Breast epithelium (tissue), 4 donors: Measurements from ENCODE around the gene SPIB. TPM values are rescaled to one million over a fixed set of nuclear protein-coding genes. Genes with fewer than 3 reads are reported as not detected.
"Not testable (repeated sequence)": the region's sequence is repeated elsewhere in the genome, so short reads cannot be mapped to it uniquely, and the experiment has no call there.

Experiments used
- DNase-seq, 2 donors: peaks; one replicate each; pipeline ENCODE4 v3.0.0-alpha.2; 2019; ENCODE audit warnings: low spot score in 2 of 2
- H3K27ac ChIP-seq, 2 donors: fragments of 200-600 bp; sonication (generic) in 1 of 2; one replicate each; pipeline ENCODE4 v1.5.1; 2016 to 2019; ENCODE audit warnings: mild to moderate bottlenecking in 1 of 2
- H3K27me3 ChIP-seq, 2 donors: fragments of 200-600 bp; sonication (generic) in 1 of 2; one replicate each; pipeline versions ENCODE4 v1.5.1 to v1.6.0; 2017 to 2019; ENCODE audit warnings: control low read depth in 1 of 2, mild to moderate bottlenecking in 1 of 2
- H3K36me3 ChIP-seq: fragments of 200-600 bp; one replicate; pipeline ENCODE4 v1.5.1; 2019
- H3K4me1 ChIP-seq, 2 donors: fragments of 200-600 bp; sonication (generic); one replicate each; pipeline ENCODE4 v1.5.1; 2016 to 2019; ENCODE audit warnings: control low read depth in 1 of 2
- H3K4me3 ChIP-seq, 3 donors: fragments of 200-600 bp; sonication (generic); 1 replicate in 2 of 3; 2 replicates in 1 of 3; pipeline ENCODE4 v1.5.1; 2016 to 2019; ENCODE audit warnings: mild to moderate bottlenecking in 3 of 3, moderate library complexity in 2 of 3
- H3K9me3 ChIP-seq, 2 donors: fragments of 200-600 bp; sonication (generic) in 1 of 2; one replicate each; pipeline ENCODE4 v1.5.1; 2016 to 2019; ENCODE audit warnings: control low read depth in 1 of 2
- CTCF ChIP-seq, 3 donors: fragments of 450-650 bp; IDR thresholded peaks; one replicate each; pipeline ENCODE4 v1.5.1; 2016 to 2017; ENCODE audit warnings: antibody characterized with exemption in 3 of 3, mild to moderate bottlenecking in 3 of 3, moderate library complexity in 3 of 3
- POLR2A ChIP-seq: fragments of 450-650 bp; IDR thresholded peaks from one replicate; pipeline ENCODE4 v1.6.1; 2016; ENCODE audit warnings: antibody characterized with exemption, mild to moderate bottlenecking, moderate library complexity
- POLR2AphosphoS5 ChIP-seq, 3 donors: sonication (generic); formaldehyde crosslinking; IDR thresholded peaks; one replicate each; pipeline ENCODE4 v1.6.1; 2017; ENCODE audit warnings: antibody characterized with exemption in 3 of 3
- intact Hi-C: fragments of 100-400 bp; cut with DNase I; formaldehyde crosslinking; loops from one replicate; pipeline ENCODE4 v1.15.1; 2023; ENCODE audit warnings: low total_unique reads
- total RNA-seq, 3 donors: library from RNA; depleted of rRNA; stranded (reverse); fragments of >200 nt; gene quantifications; one replicate each; pipeline ENCODE4 v1.1.0, GENCODE V29; 2016

Gene SPIB
- total RNA-seq, 3 donors from 2014 or later = 0.33 TPM; not detected in 2

GRCh38 chr19:50435627-50436026 is 16.9 kb downstream of the SPIB start:
- Histone ChIP-seq H3K4me1 (peaks cover 0 to 4% of the 10 kb centered on the region in 2 donors), H3K9me3 (no peaks in the 10 kb centered on the region), H3K27me3 (no peaks in the 10 kb centered on the region), H3K27ac (no peak overlapping the region), H3K4me3 (no peak overlapping the region), H3K36me3 (no peaks in the 10 kb centered on the region)
- TF ChIP-seq POLR2A (no peak), POLR2AphosphoS5 (IDR thresholded peaks at IDR 0.05) (no peak), CTCF (IDR thresholded peaks at IDR 0.05) (no peak)
- DNase-seq = no peak
- intact Hi-C loops = no loop called here

GRCh38 chr19:50437862-50438449 is 19.2 kb downstream of the SPIB start:
- intact Hi-C loops = loop anchor here (2.0 kb wide), 1 partner anchor 21 kb away; no protein-coding TSS in a partner anchor
- no peaks in the 10 kb centered on the region for H3K9me3 ChIP-seq
- no peak for DNase-seq
- H3K36me3 ChIP-seq = no peaks in the 10 kb centered on the region
- H3K27ac ChIP-seq = no peak overlapping the region
- TF ChIP-seq CTCF (IDR thresholded peaks at IDR 0.05) = no peak
- TF ChIP-seq POLR2A = no peak
- no peak for TF ChIP-seq POLR2AphosphoS5 (IDR thresholded peaks at IDR 0.05)
- no peaks in the 10 kb centered on the region for H3K27me3 ChIP-seq
- H3K4me3 ChIP-seq = no peak overlapping the region
- no peaks in the 10 kb centered on the region for H3K4me1 ChIP-seq

GRCh38 chr19:50439130-50439529 is 20.4 kb downstream of the SPIB start:
- H3K27me3 ChIP-seq, H3K4me1 ChIP-seq, H3K36me3 ChIP-seq, H3K9me3 ChIP-seq, H3K27ac ChIP-seq, DNase-seq, H3K4me3 ChIP-seq: not testable (repeated sequence)
- intact Hi-C loops = loop anchor here (2.0 kb wide), 1 partner anchor 22 kb away; no protein-coding TSS in a partner anchor

- no peak for DNase-seq
- H3K27ac ChIP-seq = no peak overlapping the region
- no peaks in the 10 kb centered on the region for H3K9me3 ChIP-seq
- no peak overlapping the region for H3K4me3 ChIP-seq
- no peaks in the 10 kb centered on the region for H3K27me3 ChIP-seq
- TF ChIP-seq CTCF (IDR thresholded peaks at IDR 0.05) (no peak), POLR2AphosphoS5 (IDR thresholded peaks at IDR 0.05) (no peak), POLR2A (no peak)
- H3K36me3 ChIP-seq = no peaks in the 10 kb centered on the region
- intact Hi-C loops = no loop called here
- H3K4me1 ChIP-seq = no peaks in the 10 kb centered on the region
Measured at GRCh38 chr19:50444059-50444458, 25.3 kb downstream of the SPIB start.

- Histone ChIP-seq H3K4me3 (no peak overlapping the region), H3K27me3 (peaks cover 0 to 13% of the 10 kb centered on the region in 2 donors), H3K27ac (no peak overlapping the region), H3K4me1 (no peaks in the 10 kb centered on the region), H3K9me3 (no peaks in the 10 kb centered on the region), H3K36me3 (no peaks in the 10 kb centered on the region)
- no peak for DNase-seq
- TF ChIP-seq CTCF (IDR thresholded peaks at IDR 0.05) (no peak), POLR2A (no peak), POLR2AphosphoS5 (IDR thresholded peaks at IDR 0.05) (no peak)
- intact Hi-C loops = no loop called here
Measured at GRCh38 chr19:50447053-50447452, 28.3 kb downstream of the SPIB start.

- Histone ChIP-seq H3K36me3 (no peaks in the 10 kb centered on the region), H3K27ac (no peak overlapping the region), H3K9me3 (no peaks in the 10 kb centered on the region), H3K4me3 (no peak overlapping the region), H3K27me3 (peaks cover 0 to 13% of the 10 kb centered on the region in 2 donors), H3K4me1 (no peaks in the 10 kb centered on the region)
- intact Hi-C loops = no loop called here
- DNase-seq = no peak
- no peak for TF ChIP-seq POLR2AphosphoS5 (IDR thresholded peaks at IDR 0.05)
- no peak for TF ChIP-seq POLR2A
- no peak for TF ChIP-seq CTCF (IDR thresholded peaks at IDR 0.05)
Measured at GRCh38 chr19:50447750-50448149, 29.0 kb downstream of the SPIB start.
